HG03354 (cell line): ENCODE results near the gene ARHGAP10.

Source experiments
- ATAC-seq: cut with Tn5 transposase; IDR thresholded peaks from one replicate; pipeline ENCODE4 v1.9.1; 2021; ENCODE audit warnings: mild to moderate bottlenecking; ENCODE audit not compliant: unreplicated experiment, poor library complexity, severe bottlenecking

The ARHGAP10 gene

DNA sequence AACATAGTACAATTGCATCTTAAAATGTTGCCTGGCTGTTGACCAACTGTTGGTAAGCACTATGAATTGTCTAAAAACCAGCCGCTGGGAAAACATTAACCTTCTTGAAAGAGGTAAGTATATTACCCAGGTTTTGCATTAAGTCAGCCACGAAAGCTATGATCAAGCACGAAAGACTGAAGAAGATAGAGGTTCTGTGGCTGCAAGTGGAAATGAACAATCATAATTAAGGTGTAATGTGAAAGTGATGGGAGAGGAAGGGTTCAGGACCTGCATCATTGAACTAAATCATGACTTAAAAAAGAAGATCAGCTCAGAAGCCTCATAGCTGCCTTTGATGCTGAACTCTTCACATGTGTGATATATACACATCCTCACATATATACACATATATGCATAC, 369.3 kb downstream of the ARHGAP10 start:
- no peak for ATAC-seq

DNA sequence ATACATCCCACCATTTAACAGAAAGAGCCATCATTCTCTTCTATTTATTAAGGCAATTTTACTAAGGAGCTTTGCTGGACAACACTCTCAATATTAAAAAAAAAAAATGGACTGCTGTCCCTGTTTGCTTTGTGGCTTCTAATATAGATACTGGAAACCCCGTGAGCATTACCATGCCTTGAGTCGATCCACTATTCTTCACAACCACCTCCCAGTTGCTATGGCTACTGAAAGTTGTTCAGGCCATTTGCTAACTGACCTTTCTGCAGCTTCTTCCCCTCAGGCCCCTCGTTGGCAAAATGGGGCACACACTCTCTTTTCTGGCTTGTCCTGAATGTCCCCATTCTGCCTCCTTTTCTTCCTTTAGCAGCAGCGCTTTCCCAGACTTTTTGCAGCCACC, 369.9 kb downstream of the ARHGAP10 start:
- ATAC-seq, result no peak

DNA sequence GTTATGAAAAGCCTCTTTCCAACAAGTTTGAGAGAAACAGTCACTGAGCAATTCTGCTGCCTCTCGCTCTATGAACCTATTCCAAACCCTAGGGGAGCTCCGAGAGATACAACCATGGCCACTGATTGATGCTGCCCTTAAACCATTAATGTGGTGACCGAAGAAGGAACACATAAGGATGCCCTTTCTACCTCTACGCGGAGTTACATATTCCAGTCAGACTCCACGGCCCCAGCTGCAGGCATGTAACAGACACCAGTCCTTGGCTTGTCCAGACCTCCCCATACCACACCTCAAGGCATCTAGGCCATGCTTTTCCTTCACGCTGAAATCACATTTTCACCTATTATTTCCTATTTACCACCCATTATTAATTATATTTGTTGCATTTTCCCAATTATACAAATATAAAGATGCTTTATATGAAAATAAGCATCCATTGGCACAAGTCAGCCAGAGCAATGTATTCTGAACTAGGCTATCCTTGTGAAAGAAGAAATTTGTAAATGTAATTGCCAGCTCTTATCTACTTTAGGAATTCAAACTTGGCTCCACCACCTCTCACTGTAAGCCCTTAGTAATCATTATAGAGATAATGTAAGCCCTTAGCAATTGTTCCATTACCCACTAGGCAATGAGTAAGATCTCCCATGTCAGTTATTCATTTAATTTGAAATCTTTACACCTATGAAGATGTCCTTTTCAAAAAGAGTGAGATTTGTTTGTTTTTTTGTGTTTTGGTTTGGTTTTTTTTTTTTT, 371.9 kb downstream of the ARHGAP10 start:
- ATAC-seq, result no peak

DNA sequence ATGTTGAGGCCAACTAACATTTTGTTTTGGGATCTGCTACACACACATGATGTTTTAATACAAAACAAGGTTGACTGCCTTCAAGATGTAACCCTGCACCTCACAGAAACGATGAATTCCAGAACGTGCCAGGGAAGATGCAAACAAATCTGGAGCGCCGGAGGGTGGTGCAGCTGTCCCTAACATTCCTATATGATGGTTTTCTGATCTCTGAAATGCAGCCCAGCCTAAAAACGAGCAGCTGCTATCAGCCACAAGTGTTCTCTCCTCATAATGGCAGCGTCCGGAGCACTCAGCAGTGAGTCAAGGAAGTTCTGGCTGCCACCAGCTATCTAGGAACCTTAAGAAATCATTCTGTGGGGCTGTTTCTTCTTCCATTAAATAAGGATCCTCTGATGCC, 376.9 kb downstream of the ARHGAP10 start:
- no peak for ATAC-seq

DNA sequence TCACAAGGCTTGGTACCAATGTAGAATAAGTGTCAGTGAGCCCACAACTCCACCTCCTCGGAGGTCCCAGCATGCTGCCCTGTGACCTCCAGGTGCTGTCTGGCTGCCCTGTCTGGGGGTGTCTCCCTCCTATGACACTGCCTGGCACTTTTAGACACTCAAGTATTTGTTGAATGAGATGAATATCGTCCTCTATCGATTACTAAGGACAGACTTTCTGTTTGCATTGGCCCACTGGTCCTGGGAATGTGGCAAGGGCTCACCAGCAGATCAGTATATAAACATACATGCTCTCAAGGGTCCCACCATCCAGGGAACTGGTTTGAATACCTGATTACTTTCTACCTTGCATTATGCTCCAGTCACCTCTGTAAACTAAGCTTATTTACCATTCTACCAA, 377.3 kb downstream of the ARHGAP10 start:
- ATAC-seq, result no peak

DNA sequence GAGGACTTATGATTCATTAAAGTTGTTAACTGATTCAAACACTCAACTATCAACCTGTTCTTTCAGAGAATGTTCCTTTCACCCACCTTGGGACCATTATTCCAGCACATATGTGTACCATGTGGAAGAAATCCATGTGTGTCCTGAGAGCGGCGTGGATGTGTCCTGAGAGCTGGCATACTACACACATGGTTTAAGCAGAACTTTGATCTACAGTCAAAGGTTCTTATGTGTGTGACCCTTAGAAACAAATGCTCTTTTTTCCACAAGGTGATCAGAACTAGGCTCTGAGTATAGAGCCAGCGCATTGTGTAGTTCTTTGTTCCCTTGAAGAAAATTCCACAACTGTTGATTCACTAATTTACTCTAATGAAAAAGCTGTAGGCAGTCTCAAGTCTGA, 378.3 kb downstream of the ARHGAP10 start:
- ATAC-seq, result no peak

DNA sequence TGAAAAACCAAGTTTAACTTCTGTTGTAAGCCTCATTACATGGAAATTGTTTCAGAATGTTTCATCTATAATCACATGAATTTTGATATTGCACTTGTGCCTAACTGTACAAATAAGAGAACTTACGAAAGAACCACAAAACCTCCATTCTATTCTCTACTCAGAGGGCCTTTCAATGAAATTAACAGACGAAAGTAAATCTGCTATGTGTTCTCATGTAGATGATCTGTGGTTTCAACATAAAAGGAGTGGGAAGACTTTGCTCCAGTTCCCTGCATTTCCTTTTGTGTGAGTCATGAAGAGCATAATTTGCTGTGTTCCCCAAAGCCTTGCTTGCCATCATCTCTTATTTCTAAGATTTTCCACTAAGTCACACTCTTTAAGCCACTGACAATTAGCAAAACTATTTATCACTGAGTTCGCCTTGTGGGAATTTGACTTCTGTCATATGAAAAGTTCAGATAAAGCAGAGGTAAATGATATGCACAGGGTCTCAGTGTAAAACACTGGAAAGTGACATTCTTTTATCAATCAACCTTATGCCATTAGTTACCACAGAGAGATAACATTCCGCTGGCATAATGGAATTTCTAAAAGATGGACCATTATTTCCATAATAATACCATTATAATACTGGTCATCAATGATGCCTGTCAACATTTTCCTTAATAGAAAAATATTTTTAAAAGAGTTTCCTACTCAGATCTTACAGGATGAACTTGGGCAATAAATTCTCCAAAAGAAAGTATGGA, 380.5 kb downstream of the ARHGAP10 start:
- no peak for ATAC-seq

DNA sequence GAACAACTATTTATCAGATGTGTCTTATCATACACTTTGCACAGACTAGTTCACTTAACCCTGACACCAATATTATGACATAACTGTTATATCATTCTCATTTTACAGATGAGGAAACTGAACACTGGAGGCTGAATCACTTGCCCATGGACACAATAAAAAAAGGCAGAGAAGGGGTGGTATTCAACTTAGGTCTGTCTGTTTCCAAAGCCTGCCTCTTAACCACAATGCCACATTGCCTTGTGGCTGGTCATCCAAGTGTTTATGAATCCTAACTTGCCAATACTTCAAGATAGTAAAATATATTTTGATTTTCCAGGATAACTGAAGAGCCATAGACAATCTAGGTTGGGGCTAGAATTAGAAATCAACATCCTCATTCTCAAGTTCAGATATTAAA, 382.5 kb downstream of the ARHGAP10 start:
- no peak for ATAC-seq

DNA sequence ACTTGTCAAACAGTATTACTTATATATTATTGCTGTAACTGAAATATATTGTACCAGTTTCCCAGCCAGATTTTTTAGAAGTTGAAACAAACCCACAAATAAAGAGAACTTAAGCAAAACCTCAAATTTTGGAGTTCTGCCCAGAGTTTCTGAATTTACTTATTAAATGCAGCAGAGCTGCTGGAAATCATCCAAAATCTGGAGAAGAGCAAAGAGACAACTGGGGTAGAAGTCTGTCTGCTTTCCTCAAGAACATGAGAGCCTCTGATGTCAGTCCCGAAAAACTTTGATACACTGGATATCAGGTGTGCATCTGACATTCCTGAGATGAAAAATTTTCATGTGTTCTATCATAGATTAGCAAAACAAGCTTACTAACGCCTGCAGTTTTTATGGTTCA, 384.4 kb downstream of the ARHGAP10 start:
- ATAC-seq, result no peak

DNA sequence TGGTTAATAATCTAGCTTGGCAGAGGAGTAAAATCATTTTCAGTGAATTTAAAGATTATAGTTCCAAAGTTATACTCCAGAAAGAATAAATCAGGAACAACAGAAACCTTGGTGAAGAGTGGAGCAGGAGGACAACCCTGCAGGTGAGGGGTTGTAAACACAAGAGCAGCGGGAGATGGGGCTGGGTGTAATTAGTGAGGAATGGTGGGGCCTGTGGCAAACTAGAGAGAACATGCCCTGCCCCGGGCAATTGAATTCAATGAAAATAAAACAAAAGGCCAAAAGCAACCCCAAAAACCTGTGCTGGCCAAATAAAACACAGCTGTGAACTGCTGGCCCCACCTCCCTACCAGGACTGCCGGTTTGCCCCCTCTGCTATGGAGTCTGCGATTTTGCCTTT, 385.1 kb downstream of the ARHGAP10 start:
- no peak for ATAC-seq

DNA sequence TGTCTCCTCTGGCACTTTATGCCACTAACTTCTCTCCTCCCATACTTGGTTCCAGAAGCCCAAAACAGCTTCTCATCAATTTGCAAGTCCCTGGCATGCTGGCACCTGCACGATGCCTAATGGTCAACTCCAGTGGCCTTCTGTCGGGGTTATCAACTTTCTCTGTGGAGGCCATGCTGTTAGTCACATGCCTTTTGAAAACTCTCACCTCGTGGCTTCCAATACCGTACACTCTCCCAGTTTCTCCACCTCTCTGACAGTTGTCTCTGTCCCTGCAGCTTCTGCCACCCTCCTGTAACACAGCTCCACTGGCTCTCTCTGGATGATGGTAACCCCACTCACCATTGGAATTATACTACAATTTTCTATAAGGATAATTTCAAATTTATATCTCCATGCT, 386.3 kb downstream of the ARHGAP10 start:
- ATAC-seq, result no peak

DNA sequence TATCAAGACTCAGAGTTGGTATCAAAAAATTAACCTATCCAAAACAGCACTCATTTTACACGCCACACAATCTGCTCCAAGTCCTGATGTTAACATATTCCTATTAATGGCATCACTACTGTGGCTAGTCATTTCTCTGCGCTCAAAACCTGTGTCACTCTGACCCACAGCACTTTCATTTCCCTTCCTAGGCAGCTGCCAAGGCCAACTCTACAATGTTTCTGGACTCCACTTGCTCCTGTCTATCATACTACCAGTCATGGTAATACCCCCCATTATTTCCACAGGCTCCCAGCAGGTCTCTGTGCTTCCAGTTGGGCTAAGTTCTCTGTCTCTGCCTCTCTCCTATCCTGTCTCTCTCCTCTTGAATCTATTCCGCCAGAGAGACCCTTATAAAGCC, 386.7 kb downstream of the ARHGAP10 start:
- ATAC-seq, result no peak

DNA sequence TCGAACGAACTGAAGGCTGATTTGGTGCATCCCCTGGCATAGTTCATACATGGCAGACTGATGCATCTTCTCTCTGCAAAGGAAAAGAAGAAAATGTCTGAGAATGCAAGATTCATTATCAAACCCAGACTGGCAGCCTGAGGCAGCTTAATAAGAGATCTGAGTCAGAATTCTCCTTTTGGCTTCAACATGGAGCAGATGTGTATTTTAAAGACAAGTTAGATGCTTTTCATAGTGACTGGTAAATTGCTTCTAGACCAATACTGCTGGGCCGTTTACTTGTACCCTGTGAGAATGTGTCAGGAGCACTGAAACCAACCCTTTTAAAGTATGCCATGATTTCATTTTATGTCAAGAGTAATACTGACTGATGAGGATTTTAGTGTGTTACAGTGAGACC, 388.3 kb downstream of the ARHGAP10 start:
- no peak for ATAC-seq
